ENCODE results near the gene AGBL1.

AGBL1 gene

GRCh38 chr15:86316726-86317383 lies 237.2 kb downstream of the AGBL1 start:
- no peak for DNase-seq (ENCODE audit: low read depth in 1 of 2, low spot score in 1 of 2)

- no peak for DNase-seq (ENCODE audit: low read depth in 1 of 2, low spot score in 1 of 2)
These were observed 237.7 kb downstream of the AGBL1 start for GRCh38 chr15:86317384-86317740.

GRCh38 chr15:86322629-86323028 lies 243.0 kb downstream of the AGBL1 start:
- no peak for DNase-seq (ENCODE audit: low read depth in 1 of 2, low spot score in 1 of 2)

DNA sequence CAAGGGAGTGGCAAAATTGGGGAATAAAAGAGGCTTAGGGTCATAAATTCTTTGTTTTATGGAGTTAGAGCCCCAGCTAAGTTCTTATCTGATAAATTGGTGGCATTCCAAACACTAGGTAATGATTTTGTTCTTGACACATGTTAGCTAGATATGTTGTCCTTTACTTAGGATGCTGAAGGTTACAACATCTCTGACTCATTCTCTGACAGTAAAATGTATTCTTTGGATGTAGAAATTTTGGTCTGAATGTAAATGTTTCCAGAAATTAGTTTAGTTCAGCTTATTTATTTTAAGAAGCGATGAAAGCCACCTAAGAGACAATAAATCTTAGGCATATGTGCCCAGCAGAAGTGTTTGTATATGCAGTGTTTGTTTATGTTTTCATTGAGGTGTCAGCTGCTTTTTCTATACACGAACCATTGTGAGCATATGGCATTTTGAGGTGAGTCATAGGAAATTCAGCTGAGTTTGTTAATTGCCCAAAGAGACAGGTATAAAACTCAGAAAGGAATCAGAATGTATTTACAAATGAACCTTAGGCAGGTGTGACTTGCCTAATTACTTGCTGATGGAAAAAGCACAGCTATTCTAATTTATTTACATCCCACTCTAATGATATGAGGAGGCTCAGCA lies 247.7 kb downstream of the AGBL1 start:
- DNase-seq (ENCODE audit: low read depth in 1 of 2, low spot score in 1 of 2) = no peak

- no peak for DNase-seq (ENCODE audit: low read depth in 1 of 2, low spot score in 1 of 2)
These were observed 249.0 kb downstream of the AGBL1 start for GRCh38 chr15:86328658-86329057.

DNA sequence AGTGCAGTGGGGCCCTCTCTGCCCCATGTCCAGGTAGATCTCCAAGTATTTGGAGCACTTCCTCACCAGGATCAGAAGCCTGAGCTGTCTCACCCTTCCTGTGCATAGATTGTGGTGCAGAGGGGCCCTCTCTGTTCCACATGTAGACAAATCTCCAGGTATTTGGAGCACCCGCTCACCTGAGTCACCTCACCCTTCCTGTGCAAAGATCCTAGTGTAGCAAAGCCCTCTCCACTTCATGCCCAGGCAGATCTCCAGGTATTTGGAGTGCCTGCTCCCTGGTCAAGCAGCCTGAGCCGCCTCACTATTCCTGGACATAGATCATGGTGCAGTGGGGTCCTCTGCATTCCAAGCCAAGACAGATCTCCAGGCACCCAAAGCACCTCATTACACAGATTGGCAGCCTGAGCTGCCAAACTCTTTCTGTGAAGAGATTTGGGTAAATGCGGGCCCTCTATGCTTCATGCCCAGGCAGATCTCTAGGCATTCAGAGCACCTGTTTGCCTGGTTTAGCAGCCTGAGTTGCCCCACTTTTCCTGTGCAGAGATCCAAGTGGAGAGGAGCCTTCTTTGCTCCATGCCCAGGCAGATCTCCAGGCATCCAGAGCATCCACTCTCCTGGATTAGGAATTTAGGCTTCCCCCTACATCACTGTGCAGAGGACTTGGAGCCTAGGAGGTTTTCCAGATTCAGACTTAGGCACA lies 249.8 kb downstream of the AGBL1 start:
- DNase-seq (ENCODE audit: low read depth in 1 of 2, low spot score in 1 of 2) = no peak

DNA sequence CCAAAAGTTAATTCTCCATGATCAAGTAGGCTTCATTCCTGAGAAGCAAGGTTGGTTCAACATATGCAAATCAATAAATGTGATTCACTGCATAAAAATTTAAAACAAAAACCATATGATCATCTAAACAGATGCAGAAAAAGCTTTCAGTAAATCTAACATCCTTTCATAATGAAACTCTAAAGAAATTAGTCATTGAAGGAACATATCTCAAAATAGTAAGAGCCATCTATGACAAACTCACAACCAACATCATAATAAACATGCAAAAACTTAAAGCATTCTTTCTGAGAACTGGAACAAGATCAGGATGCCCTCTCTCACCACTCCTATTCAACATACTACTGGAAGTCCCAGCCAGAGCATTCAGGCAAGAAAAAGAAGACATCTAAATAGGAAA lies 254.1 kb downstream of the AGBL1 start:
- no peak for DNase-seq (ENCODE audit: low read depth in 1 of 2, low spot score in 1 of 2)

DNA sequence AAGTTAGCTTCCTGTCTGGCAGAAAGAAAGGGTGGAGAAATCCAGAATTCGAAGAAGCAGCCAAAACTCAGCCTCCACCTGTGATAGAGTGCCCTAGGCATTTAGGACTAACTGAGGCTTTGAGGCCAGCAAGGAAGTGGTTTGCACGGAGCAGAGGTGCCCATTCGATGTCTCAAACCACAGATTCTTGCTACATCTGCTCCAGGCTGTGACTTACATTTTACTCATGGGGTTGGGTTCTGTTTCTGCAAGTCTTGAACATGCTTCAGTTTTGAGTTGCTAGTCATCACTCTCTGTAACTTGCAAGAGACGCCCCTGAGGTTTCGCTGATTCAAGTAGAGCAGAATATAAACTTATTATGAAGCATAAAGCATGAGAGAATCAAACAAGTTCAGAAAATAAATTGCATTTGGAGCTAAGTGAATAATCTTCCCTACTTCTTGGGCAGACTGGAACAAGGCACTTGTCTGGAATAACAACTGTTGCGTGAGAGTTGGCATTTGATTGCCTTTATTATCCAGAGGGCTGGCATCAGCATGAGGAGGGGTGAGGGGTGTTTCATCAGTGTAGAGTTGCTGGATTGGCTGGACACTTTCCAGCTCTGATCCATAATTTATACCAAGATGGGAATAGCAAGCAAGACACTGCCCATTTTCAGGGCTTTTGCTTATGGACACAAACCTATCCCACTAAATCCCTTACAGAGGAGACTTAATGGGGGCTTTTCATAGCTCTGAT lies 256.5 kb downstream of the AGBL1 start:
- no peak for DNase-seq (ENCODE audit: low read depth in 1 of 2, low spot score in 1 of 2)

- DNase-seq (ENCODE audit: low read depth in 1 of 2, low spot score in 1 of 2) = no peak
These were observed 257.4 kb downstream of the AGBL1 start for GRCh38 chr15:86337071-86337470.

DNA sequence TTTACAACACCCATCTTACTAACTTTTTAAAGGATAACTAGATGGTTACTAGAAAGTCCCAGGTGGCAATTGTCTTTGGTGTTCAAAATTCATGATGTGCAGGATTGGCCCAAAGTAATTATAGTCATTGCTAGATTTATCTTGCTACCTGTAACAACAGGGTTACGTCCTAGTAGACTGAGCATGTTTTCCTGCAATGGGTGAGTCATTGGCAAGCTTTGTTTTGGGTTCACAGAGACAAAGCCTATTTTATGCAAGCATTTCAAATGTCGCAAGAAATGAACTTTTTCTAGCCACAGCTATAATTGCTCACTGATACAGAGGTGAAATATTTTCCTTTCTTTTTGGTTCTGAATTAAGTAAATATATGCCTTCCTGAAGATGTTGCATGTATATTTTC lies 267.6 kb downstream of the AGBL1 start:
- no peak for DNase-seq (ENCODE audit: low read depth in 1 of 2, low spot score in 1 of 2)

DNA sequence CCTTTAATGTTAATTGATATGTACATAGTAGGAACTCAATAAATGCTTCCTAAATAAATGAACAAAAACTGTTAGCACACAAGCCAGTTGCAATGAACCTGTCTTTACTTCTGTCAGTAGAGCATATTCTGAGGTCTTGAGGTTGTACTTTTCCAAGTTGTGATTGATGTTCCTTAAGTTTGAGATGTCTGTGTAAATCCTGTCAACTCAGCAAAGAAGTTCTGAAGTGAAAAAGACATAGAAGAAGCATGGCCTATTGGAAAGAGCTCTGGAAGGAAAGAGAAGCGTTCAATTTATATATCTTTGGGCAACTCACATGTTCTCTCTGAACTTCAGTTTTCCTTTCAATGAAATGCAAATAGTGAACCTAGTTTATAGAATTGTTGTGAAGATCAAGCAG lies 269.9 kb downstream of the AGBL1 start:
- no peak for DNase-seq (ENCODE audit: low read depth in 1 of 2, low spot score in 1 of 2)

DNA sequence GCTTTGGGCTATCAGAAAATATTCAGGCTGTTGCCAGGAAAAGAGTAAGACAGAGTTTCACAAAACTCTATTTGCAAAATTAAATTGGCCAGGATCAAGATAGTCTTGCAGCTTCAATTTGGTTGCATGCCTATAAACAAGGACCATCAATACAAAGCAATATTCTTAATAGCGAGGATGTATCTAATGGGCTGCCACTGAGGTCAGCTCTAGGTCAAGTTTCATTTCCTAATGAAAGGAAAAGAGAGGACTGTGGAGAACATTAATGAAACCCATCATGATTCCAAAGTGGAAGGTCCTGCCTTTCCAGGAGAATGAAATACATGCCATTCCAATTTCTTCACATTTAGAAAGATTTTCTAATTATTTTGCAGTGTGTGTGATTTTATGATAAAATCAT lies 273.5 kb downstream of the AGBL1 start:
- no peak for DNase-seq (ENCODE audit: low read depth in 1 of 2, low spot score in 1 of 2)

GRCh38 chr15:86355361-86355760 lies 275.7 kb downstream of the AGBL1 start:
- no peak for DNase-seq (ENCODE audit: low read depth in 1 of 2, low spot score in 1 of 2)

GRCh38 chr15:86355801-86356200 lies 276.1 kb downstream of the AGBL1 start:
- DNase-seq (ENCODE audit: low read depth in 1 of 2, low spot score in 1 of 2) = no peak

DNA sequence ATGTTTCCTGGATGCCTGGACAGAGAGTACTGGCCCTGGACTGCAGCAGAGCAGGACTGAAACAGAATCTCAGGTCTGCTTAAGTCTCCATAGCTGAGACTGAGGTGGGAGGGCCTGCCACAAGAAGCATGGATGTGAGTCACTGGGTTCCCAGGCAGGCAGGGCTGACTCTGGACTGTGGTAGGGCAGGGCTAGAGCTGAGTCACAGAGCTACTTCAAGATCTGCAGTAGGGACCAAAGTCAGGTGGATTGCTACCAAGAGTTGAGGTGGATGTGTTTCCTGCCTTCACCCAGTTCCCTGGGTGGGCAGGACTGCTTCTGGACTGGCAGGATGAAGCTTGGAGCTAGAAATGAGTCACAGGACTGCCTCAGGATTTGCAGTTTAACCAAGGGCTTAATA lies 282.9 kb downstream of the AGBL1 start:
- no peak for DNase-seq (ENCODE audit: low read depth in 1 of 2, low spot score in 1 of 2)

- no peak for DNase-seq (ENCODE audit: low read depth in 1 of 2, low spot score in 1 of 2)
These were observed 293.5 kb downstream of the AGBL1 start for GRCh38 chr15:86373147-86373546.

- DNase-seq (ENCODE audit: low read depth in 1 of 2, low spot score in 1 of 2) = no peak
These were observed 296.1 kb downstream of the AGBL1 start for GRCh38 chr15:86375733-86376280.

- DNase-seq (ENCODE audit: low read depth in 1 of 2, low spot score in 1 of 2) = no peak
These were observed 298.2 kb downstream of the AGBL1 start for GRCh38 chr15:86377914-86378313.

DNA sequence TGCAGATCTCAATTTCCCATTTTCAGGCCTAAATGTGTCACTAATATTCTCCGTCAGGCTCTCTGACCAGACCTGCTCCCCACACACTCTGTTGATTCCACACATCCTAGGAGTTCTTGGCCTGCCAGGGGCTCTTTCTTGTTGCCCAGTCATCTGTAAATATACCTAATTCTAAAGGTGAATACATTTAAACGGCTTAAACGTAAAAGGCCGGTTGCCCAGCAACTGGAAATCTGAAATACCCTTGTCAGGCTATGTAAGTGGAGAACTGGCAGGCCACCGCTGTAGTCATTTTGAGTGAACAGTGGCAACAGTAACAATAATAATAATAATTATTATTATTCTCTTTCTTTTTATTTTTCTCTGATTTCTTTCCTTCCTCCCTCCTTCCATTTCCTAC lies 302.7 kb downstream of the AGBL1 start:
- DNase-seq (ENCODE audit: low read depth in 1 of 2, low spot score in 1 of 2) = no peak

DNA sequence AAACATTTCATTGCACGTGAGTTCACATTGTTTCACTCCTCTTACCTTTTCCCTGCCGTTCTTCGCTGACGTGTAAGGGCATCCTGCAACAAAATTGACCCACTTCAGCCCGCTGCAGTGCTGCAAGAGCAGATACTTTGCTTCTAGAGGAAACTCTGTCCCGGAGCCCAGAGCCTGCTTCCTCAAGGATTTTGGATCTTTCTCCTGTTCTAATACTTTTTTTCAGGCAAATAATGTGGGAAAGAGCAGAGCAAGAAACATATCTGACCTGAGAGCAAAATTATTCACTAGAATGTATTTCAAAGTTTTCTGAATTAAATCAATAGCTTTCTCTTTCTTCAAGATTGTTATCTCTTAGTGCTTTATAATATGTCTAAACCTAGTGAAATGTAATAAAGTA lies 303.9 kb downstream of the AGBL1 start:
- no peak for DNase-seq (ENCODE audit: low read depth in 1 of 2, low spot score in 1 of 2)

- DNase-seq (ENCODE audit: low read depth in 1 of 2, low spot score in 1 of 2) = no peak
These were observed 304.5 kb downstream of the AGBL1 start for GRCh38 chr15:86384186-86384585.

DNA sequence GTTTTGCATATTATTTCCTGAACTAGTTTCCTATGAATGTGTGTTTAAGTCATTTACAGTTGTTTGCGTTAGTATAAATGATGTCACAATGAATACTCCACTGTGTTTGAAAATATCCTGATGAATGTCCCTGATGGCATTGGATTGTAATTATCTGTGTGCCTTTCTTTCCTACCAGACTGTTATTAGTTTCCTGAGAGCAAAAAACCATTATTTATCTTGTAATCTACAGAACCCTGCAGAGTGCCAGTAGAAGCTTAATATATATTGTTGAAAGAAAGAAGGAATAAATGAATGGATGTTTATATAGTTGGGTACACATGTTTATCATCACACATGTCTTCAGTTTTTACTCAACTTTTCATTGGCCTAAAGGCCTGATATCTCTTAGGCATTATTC lies 312.6 kb downstream of the AGBL1 start:
- DNase-seq (ENCODE audit: low read depth in 1 of 2, low spot score in 1 of 2) = no peak
